ENCODE results near the gene PHB1. TPM values are rescaled to one million over a fixed set of nuclear protein-coding genes. Genes with fewer than 3 reads are reported as not detected.

PHB1 gene
- polyA plus RNA-seq, 1 donor (not counting 4 experiments of a cell fraction or from before 2014, with no cell fraction given): 395 TPM

- dilution Hi-C loops (cut with MboI; ENCODE audit: extremely low pct_ligation_motif_present, low sequenced_read_pairs): loop anchor here (5.0 kb wide), 1 partner anchor 64 kb away; no protein-coding TSS in a partner anchor
- Histone ChIP-seq H3K9ac (ENCODE audit: control insufficient read depth, extremely low read depth, insufficient read depth, low read length) (no peak overlapping the region), H3K9me1 (ENCODE audit: control insufficient read depth, extremely low read depth, insufficient read depth, low read length) (no peaks in the 10 kb centered on the region), H3K79me2 (ENCODE audit: control insufficient read depth, insufficient read depth, low read length) (no peaks in the 10 kb centered on the region), H3K27ac (ENCODE audit: control insufficient read depth, insufficient read depth, low read length) (no peak overlapping the region), H3K4me1 (ENCODE audit: control insufficient read depth, extremely low read depth, insufficient read depth, low read length) (peaks cover 3% of the 10 kb centered on the region), H4K20me1 (ENCODE audit: control insufficient read depth, extremely low read depth, insufficient read depth, low read length) (no peaks in the 10 kb centered on the region), H3K9me3 (ENCODE audit: control insufficient read depth, low read depth, low read length) (no peaks in the 10 kb centered on the region), H2AFZ (ENCODE audit: control insufficient read depth, low read length) (no peak overlapping the region), H3K4me2 (ENCODE audit: control insufficient read depth, extremely low read depth, insufficient read depth, low read depth, low read length) (no peak overlapping the region), H3K4me3 (ENCODE audit: control insufficient read depth in 2 of 3, extremely low read depth in 1 of 3, insufficient read depth in 2 of 3, low read depth in 1 of 3, low read length in 3 of 3) (no peak overlapping the region), H3K27me3 (ENCODE audit: control insufficient read depth, extremely low read depth, insufficient read depth, low read length) (peaks cover 58% of the 10 kb centered on the region), H3K36me3 (ENCODE audit: control insufficient read depth in 2 of 2, extremely low read depth in 1 of 2, insufficient read depth in 2 of 2, low read length in 2 of 2) (no peaks in the 10 kb centered on the region)
- TF ChIP-seq EZH2 (IDR thresholded peaks at IDR 0.05; ENCODE audit: low read length) (no peak), CTCF (optimal IDR thresholded peaks at IDR 0.05 in 1 of 3, IDR thresholded peaks at IDR 0.05 in 1 of 3, conservative IDR thresholded peaks at IDR 0.05 in 1 of 3; ENCODE audit: extremely low read depth in 1 of 3, insufficient read depth in 2 of 3, low read length in 3 of 3) (no peak)
- no peak for DNase-seq (ENCODE audit: low read depth, low spot score)
- FAIRE-seq: no peak
Observed at GRCh38 chr17:49437696-49438435, 23.2 kb upstream of the PHB1 start.

GRCh38 chr17:49436174-49436573, 21.5 kb upstream of the PHB1 start:
- no peaks in the 10 kb centered on the region for H3K9me1 ChIP-seq (ENCODE audit: control insufficient read depth, extremely low read depth, insufficient read depth, low read length)
- DNase-seq (ENCODE audit: low read depth, low spot score): no peak
- H3K4me3 ChIP-seq (ENCODE audit: control insufficient read depth in 2 of 3, extremely low read depth in 1 of 3, insufficient read depth in 2 of 3, low read depth in 1 of 3, low read length in 3 of 3): no peak overlapping the region
- no peak overlapping the region for H2AFZ ChIP-seq (ENCODE audit: control insufficient read depth, low read length)
- H3K27me3 ChIP-seq (ENCODE audit: control insufficient read depth, extremely low read depth, insufficient read depth, low read length): peaks cover 45% of the 10 kb centered on the region
- TF ChIP-seq CTCF (optimal IDR thresholded peaks at IDR 0.05 in 1 of 3, IDR thresholded peaks at IDR 0.05 in 1 of 3, conservative IDR thresholded peaks at IDR 0.05 in 1 of 3; ENCODE audit: extremely low read depth in 1 of 3, insufficient read depth in 2 of 3, low read length in 3 of 3): no peak
- TF ChIP-seq EZH2 (IDR thresholded peaks at IDR 0.05; ENCODE audit: low read length): no peak
- H3K4me2 ChIP-seq (ENCODE audit: control insufficient read depth, extremely low read depth, insufficient read depth, low read depth, low read length): no peak overlapping the region
- dilution Hi-C loops (cut with MboI; ENCODE audit: extremely low pct_ligation_motif_present, low sequenced_read_pairs): loop anchor here (5.0 kb wide), 1 partner anchor 66 kb away; no protein-coding TSS in a partner anchor
- H3K9me3 ChIP-seq (ENCODE audit: control insufficient read depth, low read depth, low read length): no peaks in the 10 kb centered on the region
- peak; percentile 36 for FAIRE-seq
- H3K27ac ChIP-seq (ENCODE audit: control insufficient read depth, insufficient read depth, low read length): no peak overlapping the region
- H3K9ac ChIP-seq (ENCODE audit: control insufficient read depth, extremely low read depth, insufficient read depth, low read length): no peak overlapping the region
- H3K4me1 ChIP-seq (ENCODE audit: control insufficient read depth, extremely low read depth, insufficient read depth, low read length): peaks cover 3% of the 10 kb centered on the region
- no peaks in the 10 kb centered on the region for H3K36me3 ChIP-seq (ENCODE audit: control insufficient read depth in 2 of 2, extremely low read depth in 1 of 2, insufficient read depth in 2 of 2, low read length in 2 of 2)
- no peaks in the 10 kb centered on the region for H3K79me2 ChIP-seq (ENCODE audit: control insufficient read depth, insufficient read depth, low read length)
- H4K20me1 ChIP-seq (ENCODE audit: control insufficient read depth, extremely low read depth, insufficient read depth, low read length): no peaks in the 10 kb centered on the region

All from keratinocyte (primary cell).